ENCODE data around the gene CFAP57. TPM values are rescaled to one million over a fixed set of nuclear protein-coding genes. Genes with fewer than 3 reads are reported as not detected.

The CFAP57 gene
- total and polyA plus RNA-seq, 8 donors, result 0.73 to 5.8 (median 3.5) TPM

GRCh38 chr1:43265431-43265830, 93.3 kb downstream of the CFAP57 start:
- H3K9me3 ChIP-seq, result no peaks in the 10 kb centered on the region
- DNase-seq, result no peak
- peaks cover 0 to 4% of the 10 kb centered on the region in 2 donors for H3K4me1 ChIP-seq
- no peaks in the 10 kb centered on the region for H3K36me3 ChIP-seq
- ATAC-seq, result no peak
- H3K27ac ChIP-seq, result no peak overlapping the region
- intact Hi-C loops (cut with DNase I), result no loop called here
- H3K27me3 ChIP-seq, result peaks cover 0 to 2% of the 10 kb centered on the region in 2 donors
- H3K4me3 ChIP-seq, result no peak overlapping the region
- TF ChIP-seq, protein P1, sequence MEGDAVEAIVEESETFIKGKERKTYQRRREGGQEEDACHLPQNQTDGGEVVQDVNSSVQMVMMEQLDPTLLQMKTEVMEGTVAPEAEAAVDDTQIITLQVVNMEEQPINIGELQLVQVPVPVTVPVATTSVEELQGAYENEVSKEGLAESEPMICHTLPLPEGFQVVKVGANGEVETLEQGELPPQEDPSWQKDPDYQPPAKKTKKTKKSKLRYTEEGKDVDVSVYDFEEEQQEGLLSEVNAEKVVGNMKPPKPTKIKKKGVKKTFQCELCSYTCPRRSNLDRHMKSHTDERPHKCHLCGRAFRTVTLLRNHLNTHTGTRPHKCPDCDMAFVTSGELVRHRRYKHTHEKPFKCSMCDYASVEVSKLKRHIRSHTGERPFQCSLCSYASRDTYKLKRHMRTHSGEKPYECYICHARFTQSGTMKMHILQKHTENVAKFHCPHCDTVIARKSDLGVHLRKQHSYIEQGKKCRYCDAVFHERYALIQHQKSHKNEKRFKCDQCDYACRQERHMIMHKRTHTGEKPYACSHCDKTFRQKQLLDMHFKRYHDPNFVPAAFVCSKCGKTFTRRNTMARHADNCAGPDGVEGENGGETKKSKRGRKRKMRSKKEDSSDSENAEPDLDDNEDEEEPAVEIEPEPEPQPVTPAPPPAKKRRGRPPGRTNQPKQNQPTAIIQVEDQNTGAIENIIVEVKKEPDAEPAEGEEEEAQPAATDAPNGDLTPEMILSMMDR (IDR thresholded peaks at IDR 0.05), result no peak

DNA sequence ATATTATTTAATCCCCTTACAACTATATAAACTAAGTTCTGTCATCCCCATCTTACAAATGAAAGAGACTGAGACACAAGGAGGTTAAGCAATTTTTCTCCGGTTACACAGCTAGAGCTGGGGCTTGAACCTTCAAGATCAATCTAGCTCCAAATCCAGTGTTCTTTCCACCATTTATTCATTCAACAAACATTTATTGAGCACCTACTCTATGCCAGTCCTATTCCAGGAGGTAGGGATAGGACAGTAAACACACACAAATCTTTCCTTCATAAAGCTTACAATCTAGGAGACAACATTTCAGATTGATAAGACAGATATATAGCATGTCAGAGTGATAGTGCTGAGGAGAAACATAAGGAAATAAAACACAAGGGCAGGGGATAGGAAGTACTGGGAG, 94.8 kb downstream of the CFAP57 start:
- H3K9me3 ChIP-seq, result no peaks in the 10 kb centered on the region
- intact Hi-C loops (cut with DNase I), result no loop called here

DNA sequence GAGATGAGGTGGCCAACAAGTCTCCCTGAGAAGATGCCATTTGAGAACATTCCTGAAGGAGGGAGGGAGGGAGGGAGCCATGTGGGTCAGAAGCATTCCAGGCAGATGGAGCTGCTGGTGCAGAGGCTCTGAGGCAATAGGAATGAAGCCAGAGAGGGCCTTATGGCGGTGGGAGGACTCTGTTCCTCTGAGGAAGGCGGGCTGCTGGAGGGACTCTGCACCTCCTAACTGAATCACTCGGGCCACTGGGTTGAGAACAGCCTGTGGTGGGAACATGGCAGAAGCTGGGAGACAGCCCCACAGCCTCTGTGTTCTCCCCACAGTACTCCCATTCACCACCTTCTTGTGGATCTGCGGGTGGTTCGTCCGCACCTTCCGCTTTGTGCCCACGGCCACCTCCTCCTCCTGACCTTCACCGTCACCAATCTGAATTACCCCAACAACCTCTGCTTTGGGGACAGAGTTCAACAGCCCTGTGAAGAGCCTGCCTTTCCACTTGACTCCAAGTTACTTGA, 95.2 kb downstream of the CFAP57 start:
- ATAC-seq (peak; percentile 11), DNase-seq (peak in 1 of 4 donors; percentile 42)
- Histone ChIP-seq H3K9me3 (no peaks in the 10 kb centered on the region), H3K4me1 (peaks cover 0 to 13% of the 10 kb centered on the region in 2 donors), H3K27me3 (peaks cover 0 to 6% of the 10 kb centered on the region in 2 donors), H3K27ac (peak overlapping the region in 1 of 2 donors; percentile 35), H3K36me3 (no peaks in the 10 kb centered on the region), H3K4me3 (no peak overlapping the region)
- intact Hi-C loops (cut with DNase I), result no loop called here
- TF ChIP-seq, protein P1 (IDR thresholded peaks at IDR 0.05), result no peak

More for the DNA sequence above, 94.8 kb downstream of the CFAP57 start:
- ATAC-seq, result no peak
- Histone ChIP-seq H3K4me1 (peaks cover 0 to 13% of the 10 kb centered on the region in 2 donors), H3K27ac (no peak overlapping the region), H3K27me3 (peaks cover 0 to 6% of the 10 kb centered on the region in 2 donors), H3K36me3 (no peaks in the 10 kb centered on the region), H3K4me3 (no peak overlapping the region)
- no peak for DNase-seq
- TF ChIP-seq, protein P1 (IDR thresholded peaks at IDR 0.05), result no peak

DNA sequence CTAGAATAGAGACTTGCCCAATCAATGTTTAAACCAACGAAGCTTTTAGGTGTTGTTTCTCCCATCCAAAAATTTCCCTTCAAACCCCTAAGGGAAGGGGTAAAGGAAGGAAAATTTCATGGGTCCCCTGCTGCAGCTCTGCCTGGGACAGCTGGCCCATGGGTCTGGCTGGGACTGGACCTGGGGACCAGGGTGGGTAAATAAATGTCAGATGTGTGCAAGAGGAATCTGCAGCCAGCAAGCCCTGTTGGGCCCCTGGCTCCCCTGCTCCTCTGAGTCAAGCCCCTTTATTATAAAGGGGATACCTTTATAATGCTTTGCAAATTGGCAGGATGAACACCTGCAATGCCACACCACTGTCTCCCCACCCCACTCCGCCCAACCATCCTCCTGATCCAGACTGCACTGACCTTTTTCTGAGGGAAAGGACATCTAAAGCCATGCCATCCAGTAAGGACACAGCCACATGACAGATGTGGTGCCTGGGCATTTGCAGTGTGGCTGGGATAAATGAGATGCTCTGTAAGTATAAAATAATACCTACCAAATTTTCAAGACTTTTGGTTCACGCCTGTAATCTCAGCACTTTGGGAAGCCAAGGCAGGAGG, 95.8 kb downstream of the CFAP57 start:
- peak overlapping the region in 1 of 2 donors; percentile 4 for H3K27ac ChIP-seq
- no peaks in the 10 kb centered on the region for H3K9me3 ChIP-seq
- intact Hi-C loops (cut with DNase I), result no loop called here
- peak in 1 of 4 donors; percentile 37 for DNase-seq
- H3K4me1 ChIP-seq, result peaks cover 0 to 13% of the 10 kb centered on the region in 2 donors
- no peak overlapping the region for H3K4me3 ChIP-seq
- H3K36me3 ChIP-seq, result peaks cover 0 to 5% of the 10 kb centered on the region in 2 donors
- TF ChIP-seq, protein P1 (IDR thresholded peaks at IDR 0.05), result no peak
- ATAC-seq, result no peak
- H3K27me3 ChIP-seq, result peaks cover 0 to 6% of the 10 kb centered on the region in 2 donors

DNA sequence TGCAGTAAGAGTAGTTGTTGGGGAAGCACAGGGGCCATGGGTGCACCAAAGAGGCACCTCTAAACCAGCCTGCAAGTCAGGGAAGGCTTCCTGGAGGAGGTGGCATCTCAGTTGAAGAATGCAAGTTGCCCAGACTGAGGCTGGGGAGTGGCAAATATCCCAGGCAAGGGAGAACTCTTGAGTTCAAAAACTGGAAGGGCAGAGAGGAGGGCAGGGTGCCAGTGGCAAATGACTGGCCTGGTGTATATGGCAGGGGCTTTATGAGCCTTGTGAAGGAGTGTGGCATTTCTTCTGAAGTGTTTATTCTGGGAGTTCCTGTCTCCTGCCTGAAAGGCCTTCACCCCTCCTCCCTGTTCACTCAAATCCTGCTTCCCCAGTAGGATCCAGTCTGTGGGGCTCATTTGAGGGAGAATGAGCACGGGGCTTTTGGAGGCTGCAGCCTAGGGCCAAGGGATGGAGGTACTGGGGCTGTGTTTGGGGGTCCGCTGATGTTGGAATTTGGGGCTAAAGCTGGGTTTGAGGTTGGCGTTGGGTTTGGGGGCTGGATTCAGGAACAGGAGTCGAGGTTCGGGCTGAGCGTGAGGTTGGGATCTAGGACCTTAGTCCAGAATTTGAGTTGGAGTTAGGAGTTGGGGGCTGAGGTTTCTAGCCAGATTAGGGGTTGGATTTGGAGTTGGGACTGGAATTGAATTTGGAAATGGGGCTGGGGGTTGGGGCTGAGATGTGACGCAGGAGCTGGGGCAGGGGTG, 97.7 kb downstream of the CFAP57 start, which contains the start of gene TMEM125:
Gene TMEM125, plus strand, starts transcription at position 357 of the 749 bp plus-strand sequence. CDS start 2,740 bp downstream, outside the sequence.
- DNase-seq, result peak in 3 of 4 donors; percentile 49 to 85 (median 80)
- peaks cover 0 to 22% of the 10 kb centered on the region in 2 donors for H3K4me1 ChIP-seq
- H3K27me3 ChIP-seq, result peaks cover 0 to 6% of the 10 kb centered on the region in 2 donors
- ATAC-seq, result peak; percentile 80
- TF ChIP-seq, protein P1 (IDR thresholded peaks at IDR 0.05), result no peak
- H3K9me3 ChIP-seq, result no peaks in the 10 kb centered on the region
- intact Hi-C loops (cut with DNase I), result no loop called here
- peak within 1 kb of the TSS; percentile 28 to 35 for H3K4me3 ChIP-seq
- peak within 1 kb of the TSS; percentile 78 to 87 for H3K27ac ChIP-seq
- H3K36me3 ChIP-seq, result peaks cover 0 to 10% of the 10 kb centered on the region in 2 donors
